ENCODE measurements around the gene FOXR1.

DNA sequence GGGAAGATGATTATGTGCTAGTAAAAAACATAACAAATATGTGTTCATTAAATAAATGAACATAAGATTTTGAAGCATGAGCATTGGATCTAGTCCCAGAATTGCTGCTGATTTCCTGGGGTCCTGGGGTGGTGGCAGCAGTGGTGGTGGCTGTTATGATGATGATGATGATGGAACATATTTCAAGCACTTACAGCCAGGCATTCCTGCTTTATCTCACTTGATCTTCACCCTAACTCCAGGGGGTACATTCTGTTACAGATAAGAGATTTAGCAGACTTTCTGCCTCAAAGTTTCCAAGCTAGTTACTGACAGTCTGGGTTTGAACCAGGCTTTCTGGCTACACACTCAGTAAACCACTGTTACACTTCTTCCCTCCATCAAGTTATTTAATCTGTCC is 52.2 kb downstream of the FOXR1 start:
- TF ChIP-seq, protein P1, sequence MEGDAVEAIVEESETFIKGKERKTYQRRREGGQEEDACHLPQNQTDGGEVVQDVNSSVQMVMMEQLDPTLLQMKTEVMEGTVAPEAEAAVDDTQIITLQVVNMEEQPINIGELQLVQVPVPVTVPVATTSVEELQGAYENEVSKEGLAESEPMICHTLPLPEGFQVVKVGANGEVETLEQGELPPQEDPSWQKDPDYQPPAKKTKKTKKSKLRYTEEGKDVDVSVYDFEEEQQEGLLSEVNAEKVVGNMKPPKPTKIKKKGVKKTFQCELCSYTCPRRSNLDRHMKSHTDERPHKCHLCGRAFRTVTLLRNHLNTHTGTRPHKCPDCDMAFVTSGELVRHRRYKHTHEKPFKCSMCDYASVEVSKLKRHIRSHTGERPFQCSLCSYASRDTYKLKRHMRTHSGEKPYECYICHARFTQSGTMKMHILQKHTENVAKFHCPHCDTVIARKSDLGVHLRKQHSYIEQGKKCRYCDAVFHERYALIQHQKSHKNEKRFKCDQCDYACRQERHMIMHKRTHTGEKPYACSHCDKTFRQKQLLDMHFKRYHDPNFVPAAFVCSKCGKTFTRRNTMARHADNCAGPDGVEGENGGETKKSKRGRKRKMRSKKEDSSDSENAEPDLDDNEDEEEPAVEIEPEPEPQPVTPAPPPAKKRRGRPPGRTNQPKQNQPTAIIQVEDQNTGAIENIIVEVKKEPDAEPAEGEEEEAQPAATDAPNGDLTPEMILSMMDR (tag by site-specific recombination; IDR thresholded peaks at IDR 0.05), result no peak
- TF ChIP-seq YY1 (tag by site-specific recombination; IDR thresholded peaks at IDR 0.05), result no peak
- no peak for TF ChIP-seq ZFP41 (tag by site-specific recombination; IDR thresholded peaks at IDR 0.05; ENCODE audit: borderline replicate concordance)
- TF ChIP-seq ZNF416 (tag by site-specific recombination; IDR thresholded peaks at IDR 0.05), result no peak
- TF ChIP-seq TCF7L2 (IDR thresholded peaks at IDR 0.05; ENCODE audit: borderline replicate concordance, low read depth, low read length), result no peak
- TF ChIP-seq, protein P2, sequence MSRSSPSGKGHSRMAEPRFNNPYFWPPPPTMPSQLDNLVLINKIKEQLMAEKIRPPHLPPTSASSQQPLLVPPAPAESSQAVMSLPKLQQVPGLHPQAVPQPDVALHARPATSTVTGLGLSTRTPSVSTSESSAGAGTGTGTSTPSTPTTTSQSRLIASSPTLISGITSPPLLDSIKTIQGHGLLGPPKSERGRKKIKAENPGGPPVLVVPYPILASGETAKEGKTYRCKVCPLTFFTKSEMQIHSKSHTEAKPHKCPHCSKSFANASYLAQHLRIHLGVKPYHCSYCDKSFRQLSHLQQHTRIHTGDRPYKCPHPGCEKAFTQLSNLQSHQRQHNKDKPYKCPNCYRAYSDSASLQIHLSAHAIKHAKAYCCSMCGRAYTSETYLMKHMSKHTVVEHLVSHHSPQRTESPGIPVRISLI (tag by site-specific recombination; IDR thresholded peaks at IDR 0.05), result no peak

Data from HEK293 (cell line).